CD4-positive, alpha-beta T cell (primary cell): ENCODE results near the gene LMNTD2. TPM values are rescaled to one million over a fixed set of nuclear protein-coding genes. Genes with fewer than 3 reads are reported as not detected.

ENCODE experiments used
- ATAC-seq: fragments of 200-7000 bp; cut with Tn5 transposase; one replicate; pipeline ENCODE4 v1.10.0; 2022; ENCODE audit warnings: mild to moderate bottlenecking; ENCODE audit not compliant: poor library complexity
- CTCF ChIA-PET: fragments of 350-600 bp; sonication (Branson Sonifier 250); formaldehyde crosslinking; loops from one replicate; lab custom pipeline; 2021; ENCODE audit warnings: antibody characterized with exemption, inconsistent platforms; lab: Charles Lee
- POLR2A ChIA-PET: fragments of 350-600 bp; sonication (Branson Sonifier 250); formaldehyde crosslinking; loops from one replicate; lab custom pipeline; 2021; ENCODE audit warnings: antibody characterized with exemption, inconsistent platforms; lab: Charles Lee
- DNase-seq, 14 experiments: peaks; one replicate each; pipeline ENCODE4 v3.0.0-alpha.2; 2013 to 2020; ENCODE audit warnings: mixed read lengths in 2 of 14
- H3K27ac ChIP-seq, 2 donors: one replicate each; pipeline versions ENCODE4 v1.5.1 to v1.7.0; 2013; ENCODE audit warnings: low read length in 2 of 2, low read depth in 1 of 2, mild to moderate bottlenecking in 1 of 2
- H3K27me3 ChIP-seq, 2 experiments: 1 replicate in 1 of 2; 2 replicates in 1 of 2; pipeline versions ENCODE4 v1.6.1 to v1.7.0; 2013; ENCODE audit warnings: low read length in 2 of 2, control low read depth in 1 of 2, mild to moderate bottlenecking in 1 of 2, moderate library complexity in 1 of 2; ENCODE audit not compliant: insufficient read depth in 2 of 2, control insufficient read depth in 1 of 2
- H3K36me3 ChIP-seq: one replicate; pipeline ENCODE4 v1.6.1; 2013; ENCODE audit warnings: low read length, control low read depth; ENCODE audit not compliant: insufficient read depth
- H3K4me1 ChIP-seq: one replicate; pipeline ENCODE4 v1.6.1; 2013; ENCODE audit warnings: low read length, control low read depth; ENCODE audit not compliant: insufficient read depth
- H3K4me3 ChIP-seq: one replicate; pipeline ENCODE4 v1.5.1; 2013; ENCODE audit warnings: mild to moderate bottlenecking, low read length, moderate library complexity
- H3K9me3 ChIP-seq, 2 experiments: 1 replicate in 1 of 2; 2 replicates in 1 of 2; pipeline versions ENCODE4 v1.6.1 to v1.7.0; 2013; ENCODE audit warnings: low read length in 2 of 2, mild to moderate bottlenecking in 2 of 2, control low read depth in 1 of 2, moderate library complexity in 1 of 2; ENCODE audit not compliant: control insufficient read depth in 1 of 2, insufficient read depth in 1 of 2
- H3K27ac Mint-ChIP-seq: one replicate; pipeline ENCODE4 v1.8.0; 2020; ENCODE audit warnings: mixed read lengths
- H3K27me3 Mint-ChIP-seq: one replicate; pipeline ENCODE4 v1.8.0; 2021; ENCODE audit warnings: mixed read lengths
- H3K36me3 Mint-ChIP-seq: one replicate; pipeline ENCODE4 v1.8.0; 2021; ENCODE audit warnings: low read depth, mixed read lengths
- H3K4me1 Mint-ChIP-seq: one replicate; pipeline ENCODE4 v1.8.0; 2021; ENCODE audit warnings: low read depth, mixed read lengths
- H3K4me3 Mint-ChIP-seq: one replicate; pipeline ENCODE4 v1.8.0; 2020; ENCODE audit warnings: mild to moderate bottlenecking, mixed read lengths
- H3K9me3 Mint-ChIP-seq: one replicate; pipeline ENCODE4 v1.8.0; 2020; ENCODE audit warnings: mixed read lengths
- CTCF ChIP-seq: fragments of 200-600 bp; IDR thresholded peaks from one replicate; pipeline ENCODE4 v1.8.0; 2022; ENCODE audit warnings: antibody characterized with exemption, mild to moderate bottlenecking
- intact Hi-C, 2 experiments: fragments of 100-400 bp; cut with DNase I in 1 of 2; cut with micrococcal nuclease in 1 of 2; formaldehyde crosslinking; loops; one replicate each; pipeline versions ENCODE4 v1.15.1 to v1.9.0; 2023 to 2025; cut with DNase I, micrococcal nuclease
- total RNA-seq, 174 experiments: library from RNA in 2 of 174; stranded (reverse) in 2 of 174; gene quantifications; one replicate each; pipeline ENCODE4 v1.2.3 and lab custom pipeline; 2021 to 2026

Gene LMNTD2
- total RNA-seq, 2 experiments from 2014 or later: 8.2 to 10.3 TPM

GRCh38 chr11:544817-545166, 15.7 kb downstream of the LMNTD2 start:
- ATAC-seq: no peak
- Histone ChIP-seq H3K27ac (no peak overlapping the region), H3K9me3 (no peaks in the 10 kb centered on the region), H3K36me3 (no peaks in the 10 kb centered on the region), H3K4me1 (no peaks in the 10 kb centered on the region), H3K4me3 (no peak overlapping the region), H3K27me3 (no peaks in the 10 kb centered on the region)
- no peaks in the 10 kb centered on the region for H3K27me3 Mint-ChIP-seq
- no peak overlapping the region for H3K4me3 Mint-ChIP-seq
- H3K9me3 Mint-ChIP-seq: no peaks in the 10 kb centered on the region
- no peak overlapping the region for H3K27ac Mint-ChIP-seq
- no peaks in the 10 kb centered on the region for H3K4me1 Mint-ChIP-seq
- POLR2A ChIA-PET: interaction anchor here (0.5 kb wide), 1 partner anchor 214 kb away, joined by 3 read pairs; no protein-coding TSS in a partner anchor
- no peak for TF ChIP-seq CTCF
- intact Hi-C loops: no loop called here
- peak in 1 of 14 experiments; percentile 1 for DNase-seq
- CTCF ChIA-PET: no interaction called here
- H3K36me3 Mint-ChIP-seq: no peaks in the 10 kb centered on the region

GRCh38 chr11:541433-541885, 19.1 kb downstream of the LMNTD2 start:
- Histone ChIP-seq H3K27me3 (no peaks in the 10 kb centered on the region), H3K27ac (no peak overlapping the region), H3K4me1 (peaks cover 22% of the 10 kb centered on the region), H3K36me3 (no peaks in the 10 kb centered on the region), H3K4me3 (no peak overlapping the region), H3K9me3 (no peaks in the 10 kb centered on the region)
- no peak for ATAC-seq
- intact Hi-C loops: no loop called here
- ChIA-PET POLR2A (no interaction called here), CTCF (no interaction called here)
- no peak for TF ChIP-seq CTCF
- Mint-ChIP-seq H3K27me3 (no peaks in the 10 kb centered on the region), H3K4me3 (no peak overlapping the region), H3K4me1 (peaks cover 11% of the 10 kb centered on the region), H3K9me3 (no peaks in the 10 kb centered on the region), H3K36me3 (no peaks in the 10 kb centered on the region), H3K27ac (no peak overlapping the region)
- DNase-seq: peak in 1 of 14 experiments; percentile 1

- Mint-ChIP-seq H3K4me1 (peaks cover 16% of the 10 kb centered on the region), H3K9me3 (no peaks in the 10 kb centered on the region), H3K4me3 (no peak overlapping the region), H3K27me3 (no peaks in the 10 kb centered on the region), H3K27ac (no peak overlapping the region), H3K36me3 (peaks cover 4% of the 10 kb centered on the region)
- Histone ChIP-seq H3K9me3 (no peaks in the 10 kb centered on the region), H3K4me3 (no peak overlapping the region), H3K4me1 (peaks cover 28% of the 10 kb centered on the region), H3K27ac (no peak overlapping the region), H3K36me3 (no peaks in the 10 kb centered on the region), H3K27me3 (no peaks in the 10 kb centered on the region)
- intact Hi-C loops: no loop called here
- CTCF ChIA-PET: no interaction called here
- POLR2A ChIA-PET: no interaction called here
- TF ChIP-seq CTCF: no peak
- no peak for ATAC-seq
- DNase-seq: peak in 1 of 14 experiments; percentile 1
These were observed 19.7 kb downstream of the LMNTD2 start for GRCh38 chr11:540583-541432.
